Hepatic stellate cell (primary cell): Measurements from ENCODE around the gene SMIM23.

Experiments
- DNase-seq: peaks from one replicate; pipeline ENCODE4 v3.0.0; 2011; ENCODE audit warnings: low spot score

SMIM23 gene

GRCh38 chr5:171820561-171820960, 34.9 kb downstream of the SMIM23 start:
- no peak for DNase-seq

- DNase-seq, result no peak
These were observed 35.7 kb downstream of the SMIM23 start for GRCh38 chr5:171821286-171821685.

GRCh38 chr5:171823269-171823668, 37.7 kb downstream of the SMIM23 start:
- DNase-seq, result no peak

- DNase-seq, result no peak
These were observed 39.4 kb downstream of the SMIM23 start for GRCh38 chr5:171825051-171825450.

- DNase-seq, result no peak
These were observed 40.5 kb downstream of the SMIM23 start for GRCh38 chr5:171826132-171826531.

DNA sequence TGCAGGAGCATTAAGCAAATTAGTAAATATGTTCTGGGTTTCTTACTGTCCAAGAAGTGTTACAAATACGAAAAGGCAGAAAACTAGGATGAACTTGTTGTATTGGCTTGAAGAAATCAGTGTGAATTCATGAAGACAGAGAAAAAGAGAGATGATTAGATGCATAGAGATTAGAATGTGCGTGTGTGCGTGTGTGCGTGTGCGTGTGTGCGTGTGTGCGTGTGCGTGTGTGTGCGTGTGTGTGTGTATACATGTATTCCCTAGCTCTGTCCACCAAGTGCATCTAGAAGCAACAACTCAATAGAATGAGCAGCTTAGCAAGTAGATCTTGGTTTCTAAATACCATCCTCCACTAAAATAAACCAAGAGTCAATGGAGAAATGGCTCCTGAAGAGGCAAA, 41.5 kb downstream of the SMIM23 start:
- no peak for DNase-seq

- no peak for DNase-seq
These were observed 45.1 kb downstream of the SMIM23 start for GRCh38 chr5:171830686-171831085.

DNA sequence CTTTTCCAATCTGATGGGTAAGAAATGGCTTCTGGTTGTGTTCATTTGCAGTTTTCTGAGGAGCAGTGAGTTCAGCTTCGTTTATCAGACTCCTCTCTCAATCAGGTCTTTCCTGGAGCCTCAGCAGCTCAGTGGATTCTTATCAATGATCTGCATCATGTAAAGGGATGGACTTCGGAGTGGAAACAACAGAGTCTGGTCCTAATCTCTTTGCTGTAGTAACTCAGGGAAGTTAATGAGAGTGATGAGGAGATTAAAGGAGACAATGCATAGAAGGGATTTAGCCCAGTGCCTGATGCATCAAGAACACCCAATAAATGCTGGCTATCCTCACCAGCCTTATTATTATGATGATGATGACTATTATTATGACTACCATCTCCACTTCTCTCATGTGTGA, 47.2 kb downstream of the SMIM23 start:
- no peak for DNase-seq

DNA sequence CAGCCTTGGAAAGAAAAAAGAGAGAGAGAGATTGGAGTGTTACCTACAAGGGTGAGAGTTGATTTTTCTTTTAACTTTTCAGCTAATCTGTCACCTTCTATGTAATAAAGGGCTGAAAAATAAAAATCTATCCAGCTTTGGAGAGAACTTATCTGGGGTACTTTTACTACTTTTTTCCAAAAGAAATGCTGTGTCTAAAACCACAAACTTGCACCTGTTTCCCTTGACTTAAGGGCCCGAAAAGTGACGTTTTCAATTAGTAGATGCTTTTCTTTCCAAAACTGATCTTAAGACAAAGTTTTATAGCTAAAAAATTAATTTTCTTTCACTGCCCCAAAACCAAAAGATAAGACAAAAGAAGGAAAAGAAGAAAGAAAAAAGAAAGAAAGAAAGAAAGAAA, 48.8 kb downstream of the SMIM23 start:
- DNase-seq, result no peak

DNA sequence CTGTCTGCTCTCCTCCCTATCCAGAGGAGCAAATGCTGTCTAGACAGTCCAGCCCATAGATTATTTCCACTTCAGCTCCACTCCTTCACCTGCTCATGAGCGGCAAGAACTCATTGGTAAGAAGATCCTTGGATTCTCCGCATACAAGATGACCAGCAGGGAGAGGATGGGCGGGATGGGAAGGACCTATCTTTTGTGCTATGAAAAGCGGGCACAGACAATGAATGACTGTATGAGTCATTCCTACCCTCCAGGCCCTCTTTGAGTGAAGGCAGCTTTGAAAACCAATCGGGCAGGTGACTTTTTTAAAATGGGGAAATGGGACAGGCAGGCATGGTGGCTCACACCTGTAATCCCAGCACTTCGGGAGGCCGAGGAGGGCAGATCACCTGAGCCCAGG, 49.4 kb downstream of the SMIM23 start:
- DNase-seq, result no peak

DNA sequence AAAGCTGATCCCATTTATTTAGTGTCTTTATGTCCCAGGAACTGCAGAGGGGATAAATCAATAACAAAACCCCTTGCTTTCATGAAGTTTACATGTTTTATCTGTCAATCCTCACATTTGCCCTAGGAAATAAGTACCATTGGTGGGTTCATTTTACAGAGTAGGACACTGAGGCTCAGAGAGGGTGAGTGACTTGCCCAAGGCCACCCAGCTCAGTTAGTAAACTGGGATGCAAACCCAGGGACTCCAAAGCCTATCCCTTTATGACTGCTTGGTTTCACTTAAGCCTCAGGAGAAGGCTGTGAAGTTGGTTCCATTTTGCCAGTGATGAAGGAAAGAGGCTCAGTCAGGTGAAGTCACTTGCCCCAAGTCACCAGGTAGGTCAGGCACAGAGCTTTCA, 51.9 kb downstream of the SMIM23 start:
- no peak for DNase-seq

DNA sequence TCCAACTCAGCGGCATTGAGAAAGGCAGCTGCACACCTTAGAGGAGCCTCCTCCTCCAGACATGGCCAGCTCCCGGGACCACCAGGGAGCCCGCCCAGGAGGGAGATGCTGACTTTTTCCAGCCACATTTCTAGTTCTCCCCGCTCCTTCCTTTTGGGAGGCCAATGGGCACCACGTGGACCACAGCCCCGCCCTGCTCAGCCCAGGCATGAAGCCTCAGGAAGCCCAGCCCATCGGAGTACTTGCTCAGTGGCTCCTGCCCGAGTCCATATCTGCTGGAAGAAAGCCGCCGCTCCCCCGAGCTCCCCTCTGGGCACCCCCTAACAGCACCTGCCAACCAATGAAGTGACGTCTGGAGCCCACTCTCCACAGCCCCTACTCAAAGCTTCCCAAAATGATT, 52.4 kb downstream of the SMIM23 start:
- DNase-seq, result no peak

DNA sequence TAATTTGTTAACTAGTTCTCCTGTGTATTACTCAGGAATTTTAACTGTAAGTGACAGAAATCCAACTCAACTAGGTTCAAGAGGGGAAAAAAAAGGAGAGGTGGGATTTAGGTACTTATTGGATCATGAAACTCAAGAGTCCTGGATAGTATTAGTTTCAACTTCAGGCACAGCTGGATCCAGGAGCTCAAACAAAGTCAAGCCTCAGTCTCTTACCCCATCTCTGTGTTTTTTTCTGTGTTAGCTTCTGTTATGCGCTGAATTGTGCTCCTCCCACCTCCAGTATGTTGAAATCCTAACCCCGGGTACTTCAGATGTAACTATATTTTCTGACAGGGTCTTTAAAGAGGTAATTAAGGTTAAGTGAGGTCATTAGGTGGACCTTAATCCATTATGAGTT, 53.5 kb downstream of the SMIM23 start:
- no peak for DNase-seq

GRCh38 chr5:171840066-171840465, 54.4 kb downstream of the SMIM23 start:
- DNase-seq, result peak; percentile 26
